Epithelial cell of esophagus (primary cell): Measurements from ENCODE around the gene TNIK.

Experiments used
- DNase-seq: peaks from one replicate; pipeline ENCODE4 v3.0.0; 2010; ENCODE audit warnings: low read depth
- H3K4me3 ChIP-seq: 2 replicates; pipeline ENCODE4 v1.5.1; 2011; ENCODE audit warnings: mild to moderate bottlenecking, low read length, control low read depth
- TF ChIP-seq, protein P1 (sequence below): IDR thresholded peaks from 2 replicates; pipeline ENCODE4 v1.5.1; 2011; ENCODE audit warnings: low read depth, mild to moderate bottlenecking, low read length, control low read depth, inconsistent platforms; ENCODE audit not compliant: insufficient read depth; ENCODE audit errors: missing control alignments

TNIK gene

DNA sequence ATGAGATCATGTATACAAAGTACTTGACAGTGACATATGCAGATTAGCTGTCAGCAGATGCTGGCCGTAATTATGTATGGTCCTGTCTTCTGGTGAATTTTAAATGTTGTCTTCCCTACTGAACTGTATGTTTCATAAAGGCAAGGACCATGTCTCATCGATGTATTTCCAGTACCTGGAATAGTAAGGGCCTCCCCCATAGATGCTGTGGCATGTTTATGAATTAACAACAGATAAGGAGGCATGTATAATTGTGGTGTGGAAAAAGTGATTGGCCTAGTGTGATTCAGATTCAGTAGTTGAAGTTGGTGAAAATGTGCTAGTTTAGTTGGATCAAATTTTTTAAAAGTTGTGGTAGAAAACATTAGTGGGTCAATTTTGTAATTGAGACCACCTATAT is 231.0 kb downstream of the TNIK start:
- TF ChIP-seq, protein P1, sequence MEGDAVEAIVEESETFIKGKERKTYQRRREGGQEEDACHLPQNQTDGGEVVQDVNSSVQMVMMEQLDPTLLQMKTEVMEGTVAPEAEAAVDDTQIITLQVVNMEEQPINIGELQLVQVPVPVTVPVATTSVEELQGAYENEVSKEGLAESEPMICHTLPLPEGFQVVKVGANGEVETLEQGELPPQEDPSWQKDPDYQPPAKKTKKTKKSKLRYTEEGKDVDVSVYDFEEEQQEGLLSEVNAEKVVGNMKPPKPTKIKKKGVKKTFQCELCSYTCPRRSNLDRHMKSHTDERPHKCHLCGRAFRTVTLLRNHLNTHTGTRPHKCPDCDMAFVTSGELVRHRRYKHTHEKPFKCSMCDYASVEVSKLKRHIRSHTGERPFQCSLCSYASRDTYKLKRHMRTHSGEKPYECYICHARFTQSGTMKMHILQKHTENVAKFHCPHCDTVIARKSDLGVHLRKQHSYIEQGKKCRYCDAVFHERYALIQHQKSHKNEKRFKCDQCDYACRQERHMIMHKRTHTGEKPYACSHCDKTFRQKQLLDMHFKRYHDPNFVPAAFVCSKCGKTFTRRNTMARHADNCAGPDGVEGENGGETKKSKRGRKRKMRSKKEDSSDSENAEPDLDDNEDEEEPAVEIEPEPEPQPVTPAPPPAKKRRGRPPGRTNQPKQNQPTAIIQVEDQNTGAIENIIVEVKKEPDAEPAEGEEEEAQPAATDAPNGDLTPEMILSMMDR, result no peak
- no peak for DNase-seq
- no peak overlapping the region for H3K4me3 ChIP-seq

DNA sequence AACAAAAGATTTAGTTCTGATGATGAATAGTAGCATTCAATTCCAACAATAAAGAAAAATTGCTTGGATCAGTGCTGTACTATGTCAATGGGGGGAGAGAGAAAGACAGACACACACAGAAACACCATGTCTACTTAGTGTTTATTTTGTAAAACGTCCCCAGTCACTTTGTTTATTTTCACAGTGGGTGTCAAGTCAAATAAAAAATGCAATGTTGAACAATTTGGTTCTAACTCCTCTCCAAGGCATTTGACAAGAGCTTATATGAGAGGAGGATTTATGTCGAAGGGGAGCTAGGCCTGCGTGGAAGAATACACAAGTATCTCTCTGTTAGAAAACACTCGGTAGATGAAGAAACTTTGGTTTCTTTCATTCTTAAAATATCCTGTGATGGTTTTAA is 232.0 kb downstream of the TNIK start:
- H3K4me3 ChIP-seq, result no peak overlapping the region
- no peak for DNase-seq
- TF ChIP-seq, protein P1, result no peak

DNA sequence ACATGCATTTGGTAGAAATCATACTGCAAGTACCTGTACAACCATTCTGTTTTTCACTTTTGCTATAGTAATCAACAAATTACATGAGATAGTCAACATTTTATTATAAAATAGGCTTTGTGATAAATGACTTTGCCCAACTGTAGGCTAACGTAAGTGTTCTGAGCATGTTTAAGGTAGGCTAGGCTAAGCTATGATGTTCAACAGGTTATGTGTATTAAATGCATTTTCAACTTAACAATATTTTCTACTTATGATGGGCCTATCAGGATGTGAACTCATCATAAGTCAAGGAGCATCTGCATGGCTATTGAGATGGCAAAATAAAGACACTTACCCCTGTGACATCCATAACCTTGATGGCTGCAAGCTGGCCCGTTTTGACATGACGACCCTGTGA is 232.4 kb downstream of the TNIK start:
- DNase-seq, result no peak
- no peak overlapping the region for H3K4me3 ChIP-seq
- TF ChIP-seq, protein P1, result no peak

DNA sequence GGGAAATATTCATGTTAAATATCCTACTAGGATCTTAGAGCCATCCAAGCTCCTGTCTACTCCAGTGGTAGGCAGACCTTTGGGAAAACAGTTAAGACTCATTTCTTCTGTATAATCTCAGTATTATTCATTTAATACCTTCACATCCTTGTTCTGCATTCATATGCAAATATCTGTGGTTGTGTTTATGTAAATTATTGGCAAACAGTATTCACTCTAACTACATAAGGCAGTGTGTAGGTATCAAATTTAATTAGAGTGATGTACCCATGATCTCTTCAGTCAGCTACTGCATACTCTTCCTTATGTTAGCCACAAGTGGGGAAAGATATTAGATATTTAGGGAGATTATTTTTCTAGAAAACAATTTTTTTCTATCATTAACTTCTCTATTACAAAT is 232.8 kb downstream of the TNIK start:
- TF ChIP-seq, protein P1, result no peak
- DNase-seq, result no peak
- H3K4me3 ChIP-seq, result no peak overlapping the region

DNA sequence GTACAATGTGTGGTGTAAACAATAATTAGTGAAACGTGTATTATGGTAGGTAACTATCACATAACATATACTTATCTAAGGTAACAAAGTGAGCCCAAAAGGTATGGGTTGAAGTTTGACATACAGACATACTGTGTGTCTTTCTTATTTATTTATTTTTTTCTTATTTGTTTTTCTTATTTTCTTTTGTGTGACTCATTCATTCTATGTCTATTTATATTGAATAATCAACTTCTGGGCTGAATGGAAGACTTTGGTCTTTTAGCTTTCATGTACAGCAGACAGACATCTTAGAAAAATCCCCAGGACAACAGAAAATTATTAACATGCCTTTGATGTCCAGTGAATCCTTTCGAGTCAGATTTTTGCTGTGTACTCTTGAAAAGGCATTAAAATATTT is 233.4 kb downstream of the TNIK start:
- H3K4me3 ChIP-seq, result no peak overlapping the region
- no peak for DNase-seq
- TF ChIP-seq, protein P1, result no peak

DNA sequence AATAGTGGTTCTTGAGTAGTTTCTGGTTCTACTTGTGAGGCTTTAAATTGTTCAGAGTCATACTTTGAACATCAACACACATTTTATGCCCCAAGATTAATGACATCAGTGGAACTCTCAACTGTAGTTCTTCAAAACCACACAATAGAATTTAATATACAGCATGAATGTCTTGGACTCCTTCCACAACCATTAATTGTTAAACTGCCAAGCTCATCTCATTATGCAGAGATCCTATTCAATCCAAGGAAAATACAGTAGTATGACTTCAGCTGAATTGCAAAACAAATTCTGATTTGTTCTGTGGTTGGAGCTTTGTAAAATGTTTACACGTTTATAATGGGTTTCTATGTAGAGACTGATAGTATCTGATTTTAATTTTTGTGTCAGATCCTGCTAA is 234.5 kb downstream of the TNIK start:
- H3K4me3 ChIP-seq, result no peak overlapping the region
- peak; percentile 5 for DNase-seq
- TF ChIP-seq, protein P1, result no peak

DNA sequence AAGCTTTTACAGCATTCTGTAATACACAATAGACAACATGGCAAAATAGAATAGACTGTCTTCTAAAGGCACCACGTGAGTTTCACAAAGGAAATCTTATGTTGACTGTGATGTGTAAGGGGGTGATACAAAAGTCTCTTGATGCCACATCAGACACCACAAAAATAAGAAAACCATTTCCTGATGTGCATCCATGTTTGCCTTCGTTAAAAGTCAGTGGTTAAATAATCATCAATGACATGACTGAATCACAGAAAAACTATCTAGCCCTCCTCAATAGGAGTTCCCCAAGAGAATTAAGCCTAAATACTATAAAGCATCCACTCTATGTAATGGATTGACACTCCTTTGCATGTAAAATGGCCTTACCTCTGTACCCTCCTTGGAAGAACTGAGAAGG is 235.0 kb downstream of the TNIK start:
- DNase-seq, result no peak
- H3K4me3 ChIP-seq, result no peak overlapping the region
- TF ChIP-seq, protein P1, result no peak
